Astrocyte (in vitro differentiated cells and primary cell): Measurements from ENCODE around the gene TYSND1.

ENCODE experiments used
- EZH2 ChIP-seq: IDR thresholded peaks from 2 replicates; pipeline ENCODE4 v1.6.1; 2012; ENCODE audit warnings: mild to moderate bottlenecking, low read length, inconsistent platforms; ENCODE audit not compliant: insufficient read depth
- TF ChIP-seq, protein P1 (sequence below): IDR thresholded peaks from 2 replicates; pipeline ENCODE4 v1.5.1; 2011; ENCODE audit warnings: low read depth, mild to moderate bottlenecking, inconsistent platforms, low read length, moderate library complexity; ENCODE audit not compliant: insufficient read depth

DNA sequence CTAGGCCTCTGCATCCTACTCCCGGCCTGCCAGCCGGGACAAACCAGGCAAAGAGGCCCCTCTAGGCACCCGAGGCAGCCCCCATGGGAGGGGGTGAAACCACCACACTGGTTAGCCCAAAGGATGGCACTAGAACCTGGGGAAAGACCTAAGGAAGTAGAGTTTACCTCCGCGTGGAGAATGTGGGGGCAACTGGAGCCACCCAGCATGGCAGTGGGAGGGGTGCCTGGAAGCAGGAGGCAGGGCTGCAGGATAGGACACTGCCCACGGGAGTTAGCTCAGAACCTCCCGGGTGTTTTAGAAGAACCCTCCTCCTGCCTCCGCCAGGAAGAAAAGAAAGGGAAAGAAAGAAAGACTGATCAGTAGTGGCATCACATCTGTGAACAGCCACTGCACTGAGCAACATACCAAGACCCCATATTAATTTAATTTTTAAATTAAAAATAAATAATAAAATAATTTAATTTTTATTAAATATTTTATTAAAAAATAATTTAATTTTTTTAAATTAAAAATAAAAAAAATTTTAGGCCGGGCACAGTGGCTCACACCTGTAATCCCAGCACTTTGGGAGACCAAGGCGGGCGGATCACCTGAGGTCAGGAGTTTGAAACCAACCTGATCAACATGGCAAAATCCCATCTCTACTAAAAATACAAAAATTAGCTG lies 25.1 kb downstream of the TYSND1 start:
- TF ChIP-seq, protein P1, sequence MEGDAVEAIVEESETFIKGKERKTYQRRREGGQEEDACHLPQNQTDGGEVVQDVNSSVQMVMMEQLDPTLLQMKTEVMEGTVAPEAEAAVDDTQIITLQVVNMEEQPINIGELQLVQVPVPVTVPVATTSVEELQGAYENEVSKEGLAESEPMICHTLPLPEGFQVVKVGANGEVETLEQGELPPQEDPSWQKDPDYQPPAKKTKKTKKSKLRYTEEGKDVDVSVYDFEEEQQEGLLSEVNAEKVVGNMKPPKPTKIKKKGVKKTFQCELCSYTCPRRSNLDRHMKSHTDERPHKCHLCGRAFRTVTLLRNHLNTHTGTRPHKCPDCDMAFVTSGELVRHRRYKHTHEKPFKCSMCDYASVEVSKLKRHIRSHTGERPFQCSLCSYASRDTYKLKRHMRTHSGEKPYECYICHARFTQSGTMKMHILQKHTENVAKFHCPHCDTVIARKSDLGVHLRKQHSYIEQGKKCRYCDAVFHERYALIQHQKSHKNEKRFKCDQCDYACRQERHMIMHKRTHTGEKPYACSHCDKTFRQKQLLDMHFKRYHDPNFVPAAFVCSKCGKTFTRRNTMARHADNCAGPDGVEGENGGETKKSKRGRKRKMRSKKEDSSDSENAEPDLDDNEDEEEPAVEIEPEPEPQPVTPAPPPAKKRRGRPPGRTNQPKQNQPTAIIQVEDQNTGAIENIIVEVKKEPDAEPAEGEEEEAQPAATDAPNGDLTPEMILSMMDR, result no peak
- TF ChIP-seq EZH2, result no peak
